Hematopoietic multipotent progenitor cell treated with erythropoietin and hydrocortisone succinate and interleukin-3 and kit ligand, for 8 days (in vitro differentiated cells): ENCODE data around the gene FITM1.

Experiments used
- DNase-seq: peaks from one replicate; pipeline ENCODE4 v3.0.0-alpha.2; 2015

FITM1 gene

GRCh38 chr14:24121210-24121609 is 9.2 kb upstream of the FITM1 start:
- DNase-seq, result no peak

- peak; percentile 61 for DNase-seq
Observed at GRCh38 chr14:24122416-24122815, 8.0 kb upstream of the FITM1 start.

- DNase-seq, result peak; percentile 55
Observed at GRCh38 chr14:24122898-24123297, 7.6 kb upstream of the FITM1 start.

DNA sequence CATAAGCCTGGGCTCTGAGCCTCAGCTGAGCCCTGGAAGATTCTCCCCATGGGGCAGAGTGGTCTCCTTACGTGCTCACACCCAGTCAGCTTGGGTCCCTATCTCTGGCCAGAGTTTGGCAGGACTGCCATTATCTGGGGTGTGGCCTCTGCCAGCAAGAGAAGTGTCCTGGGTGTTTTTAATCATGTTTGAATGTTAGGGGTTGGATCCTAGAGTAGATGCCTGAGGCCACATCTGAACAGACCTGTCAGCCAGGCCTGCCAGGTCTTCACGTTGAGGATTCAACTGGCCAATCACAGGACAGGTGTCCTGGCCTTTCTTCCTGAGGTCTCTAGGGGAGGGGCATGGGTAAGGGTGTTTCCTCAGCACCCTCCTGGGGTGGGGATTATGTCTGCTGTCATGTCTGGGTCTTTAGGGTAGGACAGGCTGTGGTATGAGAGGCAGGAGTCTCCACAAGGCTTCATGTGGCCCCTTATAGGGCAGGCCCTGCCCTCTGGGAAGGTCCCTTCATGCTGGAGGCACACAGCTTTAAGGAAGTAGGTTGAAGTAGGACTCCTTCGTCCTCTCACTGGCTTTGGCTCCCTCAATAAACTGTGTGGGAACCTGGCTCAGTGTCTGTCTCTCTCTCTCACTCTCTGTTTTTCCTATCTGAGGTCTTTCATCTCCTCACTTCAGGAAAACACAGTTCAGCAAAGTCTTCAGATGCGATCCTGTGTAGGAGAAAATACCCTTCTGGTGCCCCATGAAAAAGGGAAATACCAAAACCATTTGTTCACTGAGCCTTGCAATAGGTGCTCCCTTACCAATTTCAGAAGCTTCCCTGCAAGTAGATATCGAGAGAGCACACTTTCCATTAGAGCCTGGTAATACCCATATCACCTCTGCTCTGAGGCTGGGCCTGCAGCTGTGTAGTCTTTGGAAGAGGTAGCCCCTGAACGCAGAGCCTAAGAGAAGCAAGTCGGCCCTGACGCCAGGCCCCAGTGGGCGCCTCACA is 6.7 kb upstream of the FITM1 start:
- peak; percentile 96 for DNase-seq

DNA sequence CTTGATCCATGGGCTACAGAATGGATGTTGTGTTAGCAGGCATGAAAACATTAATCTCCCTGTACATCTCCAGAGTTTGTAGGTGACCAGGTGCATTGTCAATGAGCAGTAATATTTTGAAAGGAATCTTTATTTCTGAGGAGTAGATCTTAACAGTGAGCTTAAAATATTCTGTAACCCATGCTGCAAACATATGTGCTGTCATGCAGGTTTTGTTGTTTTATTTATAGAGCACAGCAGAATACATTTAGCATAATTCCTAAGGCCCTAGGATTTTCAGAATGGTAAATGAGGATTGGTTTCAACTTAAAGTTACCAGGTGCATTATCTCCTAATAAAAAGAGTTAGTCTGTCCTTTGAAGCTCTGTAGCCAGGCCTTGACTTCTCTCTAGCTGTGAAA is 3.5 kb upstream of the FITM1 start:
- no peak for DNase-seq

DNA sequence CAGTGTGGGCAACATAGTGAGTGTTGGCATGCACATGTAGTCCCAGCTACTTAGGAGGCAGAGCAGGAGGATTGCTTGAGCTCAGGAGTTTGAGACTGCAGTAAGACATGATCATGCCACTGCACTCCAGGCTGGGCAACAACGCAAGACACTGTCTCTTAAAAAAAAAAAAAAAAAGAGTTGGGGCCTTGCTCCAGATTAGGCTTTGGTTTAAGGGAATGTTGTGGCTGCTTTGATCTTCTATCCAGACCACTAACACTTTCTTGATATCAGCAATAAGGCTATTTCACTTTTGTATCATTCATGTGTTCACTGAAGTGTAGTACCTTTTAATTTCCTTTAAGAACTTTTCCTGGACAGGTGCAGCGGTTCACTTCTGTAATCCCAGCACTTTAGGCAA is 2.8 kb upstream of the FITM1 start:
- DNase-seq, result no peak

DNA sequence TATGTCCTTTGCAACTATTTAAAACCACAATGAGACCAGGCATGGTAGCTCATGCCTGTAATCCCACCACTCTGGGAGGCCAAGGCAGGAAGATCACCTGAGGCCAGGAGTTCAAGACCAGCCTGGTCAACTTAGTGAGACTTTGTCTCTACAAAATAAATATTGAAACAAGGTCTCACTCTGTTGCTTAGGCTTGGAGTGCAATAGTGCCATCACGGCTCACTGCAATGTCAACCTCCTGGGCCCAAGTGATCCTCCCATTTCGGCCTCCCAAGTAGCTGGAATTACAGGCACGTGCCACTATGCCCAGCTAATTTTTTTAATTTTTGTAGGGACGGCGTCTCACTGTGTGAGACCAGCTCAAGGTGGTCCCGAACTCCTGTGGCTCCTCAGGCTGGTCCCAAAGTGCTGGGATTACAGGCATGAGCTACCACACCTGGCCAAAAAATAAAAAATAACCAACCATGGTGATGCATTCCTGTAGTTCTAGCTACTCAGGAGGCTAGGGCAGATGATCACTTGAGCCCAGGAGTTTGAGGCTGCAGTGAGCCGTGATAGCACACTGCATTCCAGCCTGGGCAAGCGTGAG is 955 bp upstream of the FITM1 start:
- DNase-seq, result no peak

GRCh38 chr14:24130717-24131548 is 474 bp downstream of the FITM1 start:
- no peak for DNase-seq

GRCh38 chr14:24131549-24131966 is 1.1 kb downstream of the FITM1 start:
- no peak for DNase-seq

DNA sequence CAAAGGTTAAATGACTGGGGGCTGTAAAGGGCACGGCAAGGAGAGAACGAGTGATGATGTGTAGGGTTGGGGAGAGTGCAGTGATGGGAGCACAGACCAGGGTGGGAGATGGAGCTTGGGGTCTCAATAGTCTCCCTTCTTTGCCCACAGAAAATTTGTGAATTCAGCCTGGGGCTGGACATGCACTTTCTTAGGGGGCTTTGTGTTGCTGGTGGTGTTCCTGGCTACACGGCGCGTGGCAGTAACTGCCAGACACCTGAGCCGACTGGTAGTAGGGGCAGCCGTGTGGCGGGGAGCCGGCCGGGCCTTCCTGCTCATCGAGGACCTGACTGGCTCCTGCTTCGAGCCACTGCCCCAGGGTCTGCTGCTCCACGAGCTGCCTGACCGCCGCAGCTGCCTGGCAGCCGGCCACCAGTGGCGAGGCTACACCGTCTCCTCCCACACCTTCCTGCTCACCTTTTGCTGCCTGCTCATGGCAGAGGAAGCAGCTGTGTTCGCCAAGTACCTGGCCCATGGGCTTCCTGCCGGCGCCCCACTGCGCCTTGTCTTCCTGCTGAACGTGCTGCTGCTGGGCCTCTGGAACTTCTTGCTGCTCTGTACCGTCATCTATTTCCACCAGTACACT is 1.7 kb downstream of the FITM1 start:
- DNase-seq, result no peak

GRCh38 chr14:24132976-24133375 is 2.5 kb downstream of the FITM1 start:
- no peak for DNase-seq

DNA sequence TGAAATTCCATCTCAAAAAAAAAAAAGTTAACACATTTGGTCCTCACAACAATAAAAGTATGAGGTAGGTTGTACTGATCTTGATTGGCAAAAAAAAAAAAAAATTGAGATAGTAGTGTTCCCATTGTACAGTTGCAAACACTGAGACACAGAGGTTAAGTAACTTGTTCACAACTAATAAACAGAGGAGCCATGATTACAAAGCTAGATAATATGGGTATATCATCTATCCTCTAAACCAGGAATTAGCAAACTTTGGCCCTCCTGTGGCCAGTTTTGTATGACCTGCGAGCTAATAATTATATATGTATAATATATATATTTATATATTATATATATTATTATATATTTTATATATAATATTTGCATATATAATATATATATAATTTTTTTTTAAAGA is 3.3 kb downstream of the FITM1 start:
- DNase-seq, result peak; percentile 56

GRCh38 chr14:24135584-24135833 is 5.0 kb downstream of the FITM1 start:
- no peak for DNase-seq

GRCh38 chr14:24135834-24136683 is 5.6 kb downstream of the FITM1 start, which contains the start of gene PSME1:
PSME1 (plus strand) TSS chr14:24136194; CDS start chr14:24136263, 69 bp downstream.
- peak; percentile 90 for DNase-seq

DNA sequence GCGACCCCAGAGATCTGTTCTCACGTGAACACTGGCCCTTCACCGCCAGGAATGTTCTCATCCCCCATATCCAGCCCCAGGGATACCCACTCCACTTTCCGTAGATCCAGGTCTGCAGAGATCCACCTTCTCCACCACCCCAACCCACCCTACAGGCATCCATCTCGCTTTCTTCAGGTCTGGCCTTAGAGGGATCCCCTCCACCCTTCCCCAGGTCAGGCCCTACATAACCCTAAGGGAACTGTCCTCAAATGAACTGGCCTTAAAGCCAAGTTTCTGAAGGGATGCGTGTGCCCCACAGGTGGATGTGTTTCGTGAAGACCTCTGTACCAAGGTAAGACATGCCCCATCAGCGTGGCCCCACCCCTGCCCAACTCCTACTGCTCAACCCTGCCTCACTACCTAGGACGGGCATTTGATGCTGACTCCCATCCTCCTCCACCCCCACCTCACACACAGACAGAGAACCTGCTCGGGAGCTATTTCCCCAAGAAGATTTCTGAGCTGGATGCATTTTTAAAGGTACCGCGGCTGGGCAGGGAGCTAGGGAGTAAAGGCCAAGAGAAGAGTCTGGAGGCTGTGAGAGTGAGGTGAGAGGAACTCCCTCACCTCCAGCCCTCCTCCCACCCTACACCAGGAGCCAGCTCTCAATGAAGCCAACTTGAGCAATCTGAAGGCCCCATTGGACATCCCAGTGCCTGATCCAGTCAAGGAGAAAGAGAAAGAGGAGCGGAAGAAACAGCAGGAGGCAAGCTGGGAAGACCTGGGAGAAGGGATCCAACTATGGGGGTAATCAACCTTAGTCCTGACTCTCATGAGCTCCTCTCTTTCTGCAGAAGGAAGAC is 6.4 kb downstream of the FITM1 start:
- no peak for DNase-seq

DNA sequence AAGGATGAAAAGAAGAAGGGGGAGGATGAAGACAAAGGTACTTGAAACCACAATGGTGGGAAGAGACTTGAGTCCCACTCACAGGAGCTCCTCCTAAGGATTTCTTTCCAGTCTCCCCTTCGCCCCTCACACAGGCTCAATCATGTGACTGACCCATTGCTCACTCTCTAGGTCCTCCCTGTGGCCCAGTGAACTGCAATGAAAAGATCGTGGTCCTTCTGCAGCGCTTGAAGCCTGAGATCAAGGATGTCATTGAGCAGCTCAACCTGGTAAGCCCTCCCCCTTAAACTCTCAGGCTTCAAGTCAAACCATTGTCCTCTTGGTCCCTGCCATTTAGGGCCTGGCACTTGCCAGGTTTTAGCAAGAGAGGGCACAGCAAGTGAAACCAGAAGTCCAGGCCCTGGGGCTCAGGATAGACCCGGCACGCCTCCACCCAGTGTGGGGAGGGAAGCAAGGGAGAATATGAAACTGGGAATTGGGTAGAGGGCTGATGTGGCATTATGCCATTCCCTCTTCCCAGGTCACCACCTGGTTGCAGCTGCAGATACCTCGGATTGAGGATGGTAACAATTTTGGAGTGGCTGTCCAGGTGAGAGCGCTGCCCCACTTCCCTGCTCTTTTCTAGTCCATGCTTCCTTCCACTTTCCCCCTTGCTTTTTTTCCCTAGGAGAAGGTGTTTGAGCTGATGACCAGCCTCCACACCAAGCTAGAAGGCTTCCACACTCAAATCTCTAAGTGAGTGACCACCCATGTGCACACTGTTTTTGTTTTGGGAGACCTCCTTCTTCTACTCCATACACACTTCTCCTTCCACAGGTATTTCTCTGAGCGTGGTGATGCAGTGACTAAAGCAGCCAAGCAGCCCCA is 7.3 kb downstream of the FITM1 start:
- DNase-seq, result no peak

- no peak for DNase-seq
Observed at GRCh38 chr14:24138396-24139271, 8.2 kb downstream of the FITM1 start.

DNA sequence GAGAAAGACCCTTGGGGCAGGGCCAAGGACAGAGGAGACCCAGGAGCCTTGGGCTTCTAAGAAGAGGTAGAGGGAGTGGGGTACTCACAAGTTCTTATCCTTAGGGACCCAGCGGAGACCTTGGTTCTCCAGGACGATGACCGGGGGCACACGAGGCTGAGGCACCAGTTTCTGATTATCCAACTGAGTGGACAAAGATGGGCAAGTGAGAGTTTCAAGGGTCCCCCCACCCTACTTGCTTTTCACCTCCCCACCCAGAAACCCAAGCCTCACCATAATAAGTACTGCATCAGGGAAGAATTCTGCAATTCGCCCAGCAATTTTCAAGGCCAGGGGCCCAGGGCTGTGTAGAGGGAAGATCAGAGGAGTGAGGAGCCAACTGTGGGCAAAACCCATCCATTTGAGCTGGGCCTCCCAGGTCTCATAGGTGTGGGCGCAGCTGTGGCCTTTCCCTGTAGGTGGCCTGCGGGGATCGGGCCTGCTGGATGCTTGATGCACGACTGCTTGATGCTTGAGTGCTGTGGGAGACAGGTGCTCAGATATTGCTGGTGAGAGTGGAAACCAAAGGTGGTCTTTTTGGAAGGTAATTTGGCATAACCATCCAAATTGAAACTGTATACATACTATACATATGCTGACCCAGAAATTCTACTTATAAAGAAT is 8.9 kb downstream of the FITM1 start:
- DNase-seq, result no peak
